Hepatocyte (in vitro differentiated cells): ENCODE results near the gene HTR3A.

Experiments used
- EZH2 ChIP-seq: fragments of 200-600 bp; sonication (generic); IDR thresholded peaks from 2 replicates; pipeline ENCODE4 v1.6.1; 2016; ENCODE audit warnings: antibody characterized with exemption, mild to moderate bottlenecking, borderline replicate concordance
- EZH2phosphoT487 ChIP-seq: fragments of 200-600 bp; sonication (generic); IDR thresholded peaks from one replicate; pipeline ENCODE4 v1.6.1; 2018; ENCODE audit warnings: antibody characterized with exemption, mild to moderate bottlenecking, low read depth, moderate library complexity; ENCODE audit not compliant: unreplicated experiment, severe bottlenecking
- TF ChIP-seq, protein P1 (sequence below): fragments of 200-600 bp; sonication (generic); IDR thresholded peaks from 2 replicates; pipeline ENCODE4 v1.5.1; 2016; ENCODE audit warnings: antibody characterized with exemption, mild to moderate bottlenecking; ENCODE audit not compliant: poor library complexity

DNA sequence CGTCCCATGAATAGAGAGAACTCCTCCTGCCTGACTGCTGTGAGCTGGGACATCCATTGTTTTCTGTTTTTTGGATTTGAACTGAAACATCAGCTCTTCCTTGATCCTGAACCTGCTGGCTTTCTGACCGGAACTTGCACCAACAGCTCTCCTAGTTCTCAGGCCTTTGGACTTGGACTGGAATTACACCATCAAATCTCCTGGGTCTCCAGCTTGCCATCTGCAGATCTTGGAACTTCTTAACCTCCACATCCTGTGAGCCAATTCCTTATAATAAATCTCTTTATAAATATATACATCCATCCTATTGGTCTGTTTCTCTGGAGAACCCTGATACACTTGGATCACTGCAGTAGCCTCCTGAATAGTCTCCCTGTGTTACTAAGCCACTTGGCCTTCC, 42.1 kb downstream of the HTR3A start:
- TF ChIP-seq, protein P1, sequence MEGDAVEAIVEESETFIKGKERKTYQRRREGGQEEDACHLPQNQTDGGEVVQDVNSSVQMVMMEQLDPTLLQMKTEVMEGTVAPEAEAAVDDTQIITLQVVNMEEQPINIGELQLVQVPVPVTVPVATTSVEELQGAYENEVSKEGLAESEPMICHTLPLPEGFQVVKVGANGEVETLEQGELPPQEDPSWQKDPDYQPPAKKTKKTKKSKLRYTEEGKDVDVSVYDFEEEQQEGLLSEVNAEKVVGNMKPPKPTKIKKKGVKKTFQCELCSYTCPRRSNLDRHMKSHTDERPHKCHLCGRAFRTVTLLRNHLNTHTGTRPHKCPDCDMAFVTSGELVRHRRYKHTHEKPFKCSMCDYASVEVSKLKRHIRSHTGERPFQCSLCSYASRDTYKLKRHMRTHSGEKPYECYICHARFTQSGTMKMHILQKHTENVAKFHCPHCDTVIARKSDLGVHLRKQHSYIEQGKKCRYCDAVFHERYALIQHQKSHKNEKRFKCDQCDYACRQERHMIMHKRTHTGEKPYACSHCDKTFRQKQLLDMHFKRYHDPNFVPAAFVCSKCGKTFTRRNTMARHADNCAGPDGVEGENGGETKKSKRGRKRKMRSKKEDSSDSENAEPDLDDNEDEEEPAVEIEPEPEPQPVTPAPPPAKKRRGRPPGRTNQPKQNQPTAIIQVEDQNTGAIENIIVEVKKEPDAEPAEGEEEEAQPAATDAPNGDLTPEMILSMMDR, result no peak
- TF ChIP-seq EZH2 (no peak), EZH2phosphoT487 (no peak)
